Measurements from ENCODE around the gene TMTC1.

Gene TMTC1

GRCh38 chr12:29719381-29719780 lies 64.4 kb downstream of the TMTC1 start:
- TF ChIP-seq TAF1 (IDR thresholded peaks at IDR 0.05; ENCODE audit: borderline replicate concordance, insufficient read depth, low read length), result no peak
- TF ChIP-seq REST (IDR thresholded peaks at IDR 0.05; ENCODE audit: insufficient read depth in 1 of 2, low read depth in 2 of 2, low read length in 2 of 2), result no peak
- TF ChIP-seq SIN3A (IDR thresholded peaks at IDR 0.05; ENCODE audit: borderline replicate concordance, insufficient read depth, low read length), result no peak
- no peak for TF ChIP-seq FOXP2 (optimal IDR thresholded peaks at IDR 0.05; ENCODE audit: borderline replicate concordance, extremely low read depth, extremely low read length, insufficient read depth)
- no peak for TF ChIP-seq POLR2AphosphoS5 (IDR thresholded peaks at IDR 0.05; ENCODE audit: low read depth, low read length)

GRCh38 chr12:29717540-29718100 lies 66.1 kb downstream of the TMTC1 start:
- TF ChIP-seq POLR2AphosphoS5 (IDR thresholded peaks at IDR 0.05; ENCODE audit: low read depth, low read length) (no peak), TAF1 (IDR thresholded peaks at IDR 0.05; ENCODE audit: borderline replicate concordance, insufficient read depth, low read length) (no peak), REST (IDR thresholded peaks at IDR 0.05; ENCODE audit: insufficient read depth in 1 of 2, low read depth in 2 of 2, low read length in 2 of 2) (no peak)

GRCh38 chr12:29714966-29715365 lies 68.8 kb downstream of the TMTC1 start:
- no peak for TF ChIP-seq REST (IDR thresholded peaks at IDR 0.05; ENCODE audit: insufficient read depth in 1 of 2, low read depth in 2 of 2, low read length in 2 of 2)
- no peak for TF ChIP-seq TAF1 (IDR thresholded peaks at IDR 0.05; ENCODE audit: borderline replicate concordance, insufficient read depth, low read length)
- TF ChIP-seq SIN3A (IDR thresholded peaks at IDR 0.05; ENCODE audit: borderline replicate concordance, insufficient read depth, low read length), result no peak
- no peak for TF ChIP-seq FOXP2 (optimal IDR thresholded peaks at IDR 0.05; ENCODE audit: borderline replicate concordance, extremely low read depth, extremely low read length, insufficient read depth)
- TF ChIP-seq POLR2AphosphoS5 (IDR thresholded peaks at IDR 0.05; ENCODE audit: low read depth, low read length), result no peak

GRCh38 chr12:29713729-29714128 lies 70.0 kb downstream of the TMTC1 start:
- TF ChIP-seq FOXP2 (optimal IDR thresholded peaks at IDR 0.05; ENCODE audit: borderline replicate concordance, extremely low read depth, extremely low read length, insufficient read depth), result no peak
- no peak for TF ChIP-seq TAF1 (IDR thresholded peaks at IDR 0.05; ENCODE audit: borderline replicate concordance, insufficient read depth, low read length)
- TF ChIP-seq POLR2AphosphoS5 (IDR thresholded peaks at IDR 0.05; ENCODE audit: low read depth, low read length), result no peak
- TF ChIP-seq SIN3A (IDR thresholded peaks at IDR 0.05; ENCODE audit: borderline replicate concordance, insufficient read depth, low read length), result no peak
- TF ChIP-seq REST (IDR thresholded peaks at IDR 0.05; ENCODE audit: insufficient read depth in 1 of 2, low read depth in 2 of 2, low read length in 2 of 2), result no peak

- TF ChIP-seq TAF1 (IDR thresholded peaks at IDR 0.05; ENCODE audit: borderline replicate concordance, insufficient read depth, low read length) (no peak), REST (IDR thresholded peaks at IDR 0.05; ENCODE audit: insufficient read depth in 1 of 2, low read depth in 2 of 2, low read length in 2 of 2) (no peak), POLR2AphosphoS5 (IDR thresholded peaks at IDR 0.05; ENCODE audit: low read depth, low read length) (no peak), FOXP2 (optimal IDR thresholded peaks at IDR 0.05; ENCODE audit: borderline replicate concordance, extremely low read depth, extremely low read length, insufficient read depth) (no peak), SIN3A (IDR thresholded peaks at IDR 0.05; ENCODE audit: borderline replicate concordance, insufficient read depth, low read length) (no peak)
Measured at GRCh38 chr12:29711381-29711780, 72.4 kb downstream of the TMTC1 start.
